Measurements from ENCODE around the gene KLF6. TPM values are rescaled to one million over a fixed set of nuclear protein-coding genes. Genes with fewer than 3 reads are reported as not detected.

KLF6 gene
- total and polyA plus RNA-seq, 11 donors = 15.2 to 106 (median 52.2) TPM

DNA sequence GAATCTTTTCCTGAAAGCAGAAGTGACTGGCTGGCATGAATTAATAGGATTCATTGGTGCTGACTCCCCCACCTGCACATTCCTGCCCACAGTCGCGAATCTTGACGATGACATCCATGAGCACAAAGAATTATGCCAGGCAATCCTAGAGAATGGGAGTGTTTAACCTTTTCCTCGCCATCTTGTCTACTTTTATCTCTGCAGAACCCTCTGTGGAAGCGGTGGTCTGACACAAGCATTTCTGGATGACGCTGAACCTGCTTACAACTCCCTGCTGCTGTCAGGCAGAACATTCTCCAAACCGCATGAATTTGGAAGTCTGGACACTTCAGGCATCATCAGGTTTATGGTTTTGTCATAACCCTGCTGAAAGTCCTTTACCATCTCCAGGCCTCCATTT lies 36.5 kb downstream of the KLF6 start:
- intact Hi-C loops (cut with DNase I) = loop anchor here in 2 of 10 donors (5.0 kb wide), 1 partner anchor 34 kb away; no protein-coding TSS in a partner anchor
- H3K27ac ChIP-seq = peak overlapping the region in 10 of 12 donors; percentile 29 to 90 (median 73)
- ATAC-seq = no peak

DNA sequence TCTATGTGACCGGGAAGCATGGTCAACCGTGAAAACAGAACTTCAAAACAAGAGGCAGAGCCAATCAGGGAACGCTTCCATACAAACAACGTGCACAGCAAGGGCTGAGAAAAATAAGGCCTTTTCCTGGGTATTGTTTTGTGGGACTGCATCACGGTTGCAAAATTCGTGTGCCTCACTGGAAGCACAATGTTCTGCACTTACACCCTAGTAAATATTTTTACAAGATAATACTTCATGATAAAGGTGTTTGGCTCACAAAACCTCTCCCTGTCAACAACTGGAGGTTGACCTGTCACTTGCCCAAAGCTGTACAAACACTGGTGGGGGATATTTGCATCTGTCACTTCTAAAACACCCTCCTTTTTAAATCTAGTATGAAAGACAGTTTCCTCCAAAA lies 37.0 kb downstream of the KLF6 start:
- 31 to 53% (median 43%) methylated on average over 6 of the region's 6 CpGs for WGBS, 4 donors
- intact Hi-C loops (cut with DNase I) = loop anchor here in 2 of 10 donors (5.0 kb wide), 1 partner anchor 34 kb away; no protein-coding TSS in a partner anchor
- H3K36me3 ChIP-seq = no peaks in the 10 kb centered on the region
- H3K27ac ChIP-seq = peak overlapping the region; percentile 40 to 84 (median 64)
- no peaks in the 10 kb centered on the region for H3K27me3 ChIP-seq
- H3K4me3 ChIP-seq = peak overlapping the region in 2 of 12 donors; percentile 19 to 24
- DNase-seq = no peak
- H3K4me1 ChIP-seq = peaks cover 7 to 48% (median 32%) of the 10 kb centered on the region in 12 donors
- peak; percentile 8 to 48 (median 32) for ATAC-seq
- H3K9me3 ChIP-seq = no peaks in the 10 kb centered on the region
- TF ChIP-seq, protein P1, sequence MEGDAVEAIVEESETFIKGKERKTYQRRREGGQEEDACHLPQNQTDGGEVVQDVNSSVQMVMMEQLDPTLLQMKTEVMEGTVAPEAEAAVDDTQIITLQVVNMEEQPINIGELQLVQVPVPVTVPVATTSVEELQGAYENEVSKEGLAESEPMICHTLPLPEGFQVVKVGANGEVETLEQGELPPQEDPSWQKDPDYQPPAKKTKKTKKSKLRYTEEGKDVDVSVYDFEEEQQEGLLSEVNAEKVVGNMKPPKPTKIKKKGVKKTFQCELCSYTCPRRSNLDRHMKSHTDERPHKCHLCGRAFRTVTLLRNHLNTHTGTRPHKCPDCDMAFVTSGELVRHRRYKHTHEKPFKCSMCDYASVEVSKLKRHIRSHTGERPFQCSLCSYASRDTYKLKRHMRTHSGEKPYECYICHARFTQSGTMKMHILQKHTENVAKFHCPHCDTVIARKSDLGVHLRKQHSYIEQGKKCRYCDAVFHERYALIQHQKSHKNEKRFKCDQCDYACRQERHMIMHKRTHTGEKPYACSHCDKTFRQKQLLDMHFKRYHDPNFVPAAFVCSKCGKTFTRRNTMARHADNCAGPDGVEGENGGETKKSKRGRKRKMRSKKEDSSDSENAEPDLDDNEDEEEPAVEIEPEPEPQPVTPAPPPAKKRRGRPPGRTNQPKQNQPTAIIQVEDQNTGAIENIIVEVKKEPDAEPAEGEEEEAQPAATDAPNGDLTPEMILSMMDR (IDR thresholded peaks at IDR 0.05) = no peak
- TF ChIP-seq POLR2A (IDR thresholded peaks at IDR 0.05) = no peak

More for the DNA sequence above, 36.5 kb downstream of the KLF6 start:
- no peak for DNase-seq
- TF ChIP-seq, protein P1 (IDR thresholded peaks at IDR 0.05) = no peak
- no peak for TF ChIP-seq POLR2A (IDR thresholded peaks at IDR 0.05)
- 56 to 78% (median 71%) methylated on average over 7 of the region's 7 CpGs for WGBS, 4 donors
- Histone ChIP-seq H3K4me3 (no peak overlapping the region), H3K27me3 (no peaks in the 10 kb centered on the region), H3K9me3 (no peaks in the 10 kb centered on the region), H3K36me3 (no peaks in the 10 kb centered on the region), H3K4me1 (peaks cover 7 to 48% (median 32%) of the 10 kb centered on the region in 12 donors)

DNA sequence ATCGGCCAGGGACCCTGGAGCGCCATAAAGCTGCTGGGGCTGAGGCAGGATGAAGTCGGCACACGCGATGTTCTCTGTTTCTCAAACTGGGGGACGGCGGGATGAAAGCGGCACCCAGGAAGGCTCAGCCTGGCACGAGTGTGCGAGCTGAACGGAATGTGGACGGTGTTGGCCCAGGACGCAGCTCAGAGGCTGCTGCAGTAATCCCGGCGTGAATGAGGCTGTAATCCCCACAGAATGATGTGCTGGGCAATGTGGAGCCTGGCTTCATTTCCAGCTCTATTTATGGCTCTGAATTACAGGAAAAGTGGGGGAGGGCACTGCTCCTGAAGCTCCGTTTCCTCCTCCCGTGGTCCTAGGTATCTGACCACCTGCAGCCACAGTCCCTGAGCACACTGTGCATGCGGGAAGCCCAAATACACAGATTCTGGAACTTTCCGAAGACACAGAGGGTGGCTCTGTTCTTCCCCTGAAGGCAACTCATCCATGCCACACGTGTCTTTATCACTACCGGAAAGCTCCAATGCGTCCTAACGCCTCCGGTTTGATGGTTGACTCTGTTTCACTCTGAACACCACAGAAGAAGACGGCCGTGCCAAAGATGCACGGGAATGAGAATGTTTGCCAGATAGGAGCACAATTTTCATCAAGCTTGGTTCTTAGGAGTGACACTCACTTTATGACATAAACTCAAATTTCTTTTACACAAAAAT lies 37.6 kb downstream of the KLF6 start:
- no peaks in the 10 kb centered on the region for H3K9me3 ChIP-seq
- no peaks in the 10 kb centered on the region for H3K27me3 ChIP-seq
- no peaks in the 10 kb centered on the region for H3K36me3 ChIP-seq
- peak overlapping the region in 7 of 12 donors; percentile 1 to 24 (median 18) for H3K4me3 ChIP-seq
- intact Hi-C loops (cut with DNase I) = loop anchor here in 2 of 10 donors (5.0 kb wide), 1 partner anchor 35 kb away; no protein-coding TSS in a partner anchor
- H3K4me1 ChIP-seq = peaks cover 7 to 48% (median 32%) of the 10 kb centered on the region in 12 donors
- peak; percentile 23 to 73 (median 49) for ATAC-seq
- peak in 1 of 5 donors; percentile 22 for DNase-seq
- TF ChIP-seq, protein P1 (IDR thresholded peaks at IDR 0.05) = no peak
- no peak for TF ChIP-seq POLR2A (IDR thresholded peaks at IDR 0.05)
- peak overlapping the region; percentile 40 to 84 (median 64) for H3K27ac ChIP-seq
- WGBS, 4 donors = 45 to 62% (median 52%) methylated on average over 27 of the region's 27 CpGs

DNA sequence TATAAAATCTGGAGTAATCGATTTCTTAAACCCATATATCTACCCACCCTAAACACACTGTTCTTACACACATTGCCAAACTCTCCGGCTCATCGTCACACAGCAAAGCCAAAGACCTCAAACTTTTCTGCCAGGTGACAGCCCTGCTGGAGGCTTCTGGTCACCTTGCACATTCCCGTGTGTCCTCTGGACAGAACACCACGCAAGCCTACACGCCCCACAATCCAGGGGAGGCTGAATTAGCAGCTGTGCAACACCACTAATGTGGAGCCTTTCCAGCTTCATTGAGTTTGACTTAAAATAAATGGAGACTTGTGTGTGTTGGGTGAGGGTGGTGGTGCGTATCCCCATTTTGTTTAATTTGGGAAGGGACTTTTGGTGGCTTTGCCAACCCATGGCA lies 38.4 kb downstream of the KLF6 start:
- Histone ChIP-seq H3K27ac (peak overlapping the region in 9 of 12 donors; percentile 40 to 84 (median 68)), H3K4me1 (peaks cover 7 to 48% (median 33%) of the 10 kb centered on the region in 12 donors), H3K4me3 (no peak overlapping the region), H3K9me3 (no peaks in the 10 kb centered on the region), H3K27me3 (no peaks in the 10 kb centered on the region), H3K36me3 (no peaks in the 10 kb centered on the region)
- WGBS, 4 donors = 93 to 97% (median 94%) methylated on average over 7 of the region's 7 CpGs
- DNase-seq = no peak
- TF ChIP-seq POLR2A (IDR thresholded peaks at IDR 0.05) = no peak
- TF ChIP-seq, protein P1 (IDR thresholded peaks at IDR 0.05) = no peak
- no peak for ATAC-seq
- intact Hi-C loops (cut with DNase I) = loop anchor here in 2 of 10 donors (5.0 kb wide), 1 partner anchor 36 kb away; no protein-coding TSS in a partner anchor

Measured in heart left ventricle (tissue), 16 donors.